ENCODE data around the gene S100PBP.

The S100PBP gene

DNA sequence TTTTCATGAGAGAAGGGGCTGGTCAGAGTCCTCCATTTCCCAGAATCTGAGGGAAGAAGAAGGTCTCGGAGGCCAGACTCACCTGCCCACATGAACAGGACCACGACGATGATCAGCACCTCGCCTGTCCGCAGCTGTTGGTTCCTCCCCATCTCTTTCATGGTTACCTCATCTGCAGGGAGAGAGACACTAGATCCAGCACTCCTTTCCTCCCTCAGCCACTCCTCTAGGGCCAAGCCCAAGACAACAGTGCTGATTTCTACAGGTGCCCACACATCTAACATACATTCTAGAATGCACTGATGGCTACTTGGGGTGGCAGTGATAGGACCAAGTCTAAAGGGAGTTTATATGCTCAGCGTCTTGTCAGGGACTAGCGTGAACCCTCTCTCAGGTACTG, 50.2 kb downstream of the S100PBP start:
- no peak overlapping the region for H3K4me3 ChIP-seq (ENCODE audit: low read depth, low read length)
- TF ChIP-seq, protein P1, sequence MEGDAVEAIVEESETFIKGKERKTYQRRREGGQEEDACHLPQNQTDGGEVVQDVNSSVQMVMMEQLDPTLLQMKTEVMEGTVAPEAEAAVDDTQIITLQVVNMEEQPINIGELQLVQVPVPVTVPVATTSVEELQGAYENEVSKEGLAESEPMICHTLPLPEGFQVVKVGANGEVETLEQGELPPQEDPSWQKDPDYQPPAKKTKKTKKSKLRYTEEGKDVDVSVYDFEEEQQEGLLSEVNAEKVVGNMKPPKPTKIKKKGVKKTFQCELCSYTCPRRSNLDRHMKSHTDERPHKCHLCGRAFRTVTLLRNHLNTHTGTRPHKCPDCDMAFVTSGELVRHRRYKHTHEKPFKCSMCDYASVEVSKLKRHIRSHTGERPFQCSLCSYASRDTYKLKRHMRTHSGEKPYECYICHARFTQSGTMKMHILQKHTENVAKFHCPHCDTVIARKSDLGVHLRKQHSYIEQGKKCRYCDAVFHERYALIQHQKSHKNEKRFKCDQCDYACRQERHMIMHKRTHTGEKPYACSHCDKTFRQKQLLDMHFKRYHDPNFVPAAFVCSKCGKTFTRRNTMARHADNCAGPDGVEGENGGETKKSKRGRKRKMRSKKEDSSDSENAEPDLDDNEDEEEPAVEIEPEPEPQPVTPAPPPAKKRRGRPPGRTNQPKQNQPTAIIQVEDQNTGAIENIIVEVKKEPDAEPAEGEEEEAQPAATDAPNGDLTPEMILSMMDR (IDR thresholded peaks at IDR 0.05; ENCODE audit: low read depth, low read length): no peak

DNA sequence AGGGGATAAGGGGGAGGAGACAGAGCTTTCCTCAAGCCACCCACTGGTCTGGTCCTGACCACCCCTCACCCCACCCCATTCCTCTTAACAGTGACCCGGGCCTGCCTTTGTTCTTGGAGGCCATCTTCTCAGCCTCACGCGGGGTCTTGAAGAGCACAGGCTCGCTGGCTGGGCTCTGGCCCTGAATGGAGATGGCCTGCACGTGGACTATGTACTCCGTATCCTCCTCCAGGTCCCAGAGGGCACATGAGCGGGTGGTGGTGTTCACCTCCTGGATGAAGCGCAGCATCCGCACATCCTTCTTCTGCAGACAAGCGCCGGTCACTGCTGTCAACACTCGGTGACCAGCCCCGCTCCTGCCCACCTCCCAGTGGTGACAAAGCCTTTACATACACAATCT, 50.6 kb downstream of the S100PBP start:
- TF ChIP-seq, protein P1 (IDR thresholded peaks at IDR 0.05; ENCODE audit: low read depth, low read length): no peak
- H3K4me3 ChIP-seq (ENCODE audit: low read depth, low read length): no peak overlapping the region

DNA sequence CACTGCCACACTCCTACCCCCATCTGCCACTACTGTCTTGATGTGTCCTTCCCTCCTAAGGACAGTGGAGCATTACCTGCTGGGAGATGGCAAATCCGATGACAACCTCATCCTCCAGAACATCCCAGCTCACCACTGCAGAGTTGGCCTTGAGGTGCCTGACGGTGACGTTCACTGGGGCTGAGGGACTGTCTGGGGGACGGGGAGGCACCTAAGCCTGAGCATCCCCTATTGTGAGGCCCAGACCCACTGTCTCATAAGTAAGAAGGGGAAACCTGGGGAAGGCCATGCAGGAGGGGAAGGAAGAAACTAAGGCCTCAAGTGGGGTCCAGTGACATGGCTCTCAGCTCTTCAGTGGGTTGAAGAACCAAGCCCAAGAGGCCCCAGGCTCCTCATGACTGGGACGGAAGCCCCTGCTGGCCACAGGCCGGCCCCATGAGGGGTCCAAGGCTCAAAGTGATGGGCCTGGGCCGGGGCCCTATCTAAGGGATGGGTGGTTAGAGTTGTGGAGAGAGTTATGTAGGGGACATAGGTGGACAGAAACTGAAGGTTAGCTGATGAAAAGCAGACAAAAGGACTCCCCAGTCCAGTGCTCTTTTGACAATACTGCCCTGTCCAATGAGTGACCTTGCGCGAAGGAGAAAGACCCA, 51.5 kb downstream of the S100PBP start:
- TF ChIP-seq, protein P1 (IDR thresholded peaks at IDR 0.05; ENCODE audit: low read depth, low read length): no peak

DNA sequence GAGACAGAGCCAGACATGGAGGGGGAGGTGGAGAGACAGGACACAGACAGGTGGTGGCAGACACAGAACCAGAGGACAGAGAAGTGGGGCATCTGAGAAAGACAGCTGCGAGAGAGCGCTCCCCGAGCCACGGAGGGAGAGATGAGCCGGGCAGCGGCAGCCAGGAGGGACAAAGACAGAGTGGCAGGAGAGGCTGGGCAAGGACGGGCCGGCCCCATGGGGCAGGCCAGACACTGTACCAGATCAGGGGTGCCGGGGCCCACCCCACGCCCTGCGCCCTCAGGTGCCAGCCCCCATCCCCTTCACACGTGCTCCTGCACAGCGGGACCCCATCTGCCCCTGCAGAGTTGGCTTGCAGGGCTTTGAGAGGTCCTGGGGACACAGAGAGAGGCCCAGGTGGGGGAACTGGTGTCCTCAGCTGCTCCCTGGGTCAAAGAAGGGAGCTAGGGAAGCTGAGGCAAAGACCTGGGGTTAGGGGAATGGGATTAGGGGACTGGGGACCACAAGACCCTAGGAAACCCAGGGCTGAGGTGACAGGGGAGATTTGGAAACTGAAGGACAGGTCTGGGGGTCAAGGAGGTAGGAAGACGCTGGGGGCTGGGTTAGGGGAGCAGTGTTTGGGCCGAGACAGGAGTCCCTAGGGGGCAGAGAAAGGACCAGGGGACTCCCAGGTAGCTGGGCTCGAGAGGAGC, 52.6 kb downstream of the S100PBP start:
- peak overlapping the region; percentile 30 for H3K4me3 ChIP-seq (ENCODE audit: low read depth, low read length)
- TF ChIP-seq, protein P1 (IDR thresholded peaks at IDR 0.05; ENCODE audit: low read depth, low read length): no peak

More for the DNA sequence above, 51.5 kb downstream of the S100PBP start:
- no peak overlapping the region for H3K4me3 ChIP-seq (ENCODE audit: low read depth, low read length)

- peak within 1 kb of the TSS; percentile 51 for H3K4me3 ChIP-seq (ENCODE audit: low read depth, low read length)
- TF ChIP-seq, protein P1 (IDR thresholded peaks at IDR 0.05; ENCODE audit: low read depth, low read length): no peak
Observed at GRCh38 chr1:32870615-32871363, 53.3 kb downstream of the S100PBP start, which contains the start of gene FNDC5. Gene FNDC5 (minus strand): TSS chr1:32870912.

DNA sequence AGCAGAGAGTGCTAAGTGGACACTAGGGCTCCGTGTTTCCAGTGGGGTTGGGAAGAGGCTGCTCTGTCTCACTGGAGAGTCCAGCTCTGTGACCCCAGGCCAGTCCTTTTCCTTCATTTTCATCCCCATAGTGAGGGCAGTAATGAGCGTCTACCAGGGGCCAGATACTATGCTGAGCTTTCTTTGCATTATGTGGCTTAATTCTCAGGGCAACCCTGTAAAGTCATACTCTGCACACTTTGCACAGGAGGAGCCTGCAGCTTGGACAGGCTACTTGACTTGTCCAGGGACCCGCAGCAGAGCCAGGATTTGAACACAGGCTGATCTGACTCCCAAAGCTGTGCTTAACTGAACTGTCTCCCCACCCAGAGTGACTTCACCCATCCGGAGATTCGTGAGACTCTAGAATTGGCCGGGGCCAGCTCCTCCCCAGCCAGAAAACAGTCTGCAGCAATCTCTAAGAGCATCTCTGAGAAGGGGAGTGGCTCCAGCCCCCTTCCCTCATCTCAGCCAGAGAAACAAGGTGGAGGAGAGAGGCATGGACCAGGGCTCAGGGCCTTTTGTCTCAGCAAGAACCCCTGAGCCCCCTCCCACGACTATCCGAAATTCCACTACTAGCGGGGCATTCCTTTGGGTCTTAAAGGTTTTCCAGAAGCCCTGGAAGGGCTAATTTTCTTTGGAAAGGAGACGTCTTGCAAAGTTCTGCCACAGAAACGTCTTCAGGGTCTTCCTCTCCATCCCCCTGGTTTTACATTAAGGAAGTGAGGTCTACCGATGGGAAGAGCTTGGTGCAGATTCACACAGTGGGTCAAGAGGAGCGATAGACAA, 54.1 kb downstream of the S100PBP start:
- TF ChIP-seq, protein P1 (IDR thresholded peaks at IDR 0.05; ENCODE audit: low read depth, low read length): no peak
- no peak overlapping the region for H3K4me3 ChIP-seq (ENCODE audit: low read depth, low read length)
